Measurements from ENCODE around the gene SCML2.
"Not testable (repeated sequence)": the region's sequence is repeated elsewhere in the genome, so short reads cannot be mapped to it uniquely, and the experiment has no call there.

The SCML2 gene

DNA sequence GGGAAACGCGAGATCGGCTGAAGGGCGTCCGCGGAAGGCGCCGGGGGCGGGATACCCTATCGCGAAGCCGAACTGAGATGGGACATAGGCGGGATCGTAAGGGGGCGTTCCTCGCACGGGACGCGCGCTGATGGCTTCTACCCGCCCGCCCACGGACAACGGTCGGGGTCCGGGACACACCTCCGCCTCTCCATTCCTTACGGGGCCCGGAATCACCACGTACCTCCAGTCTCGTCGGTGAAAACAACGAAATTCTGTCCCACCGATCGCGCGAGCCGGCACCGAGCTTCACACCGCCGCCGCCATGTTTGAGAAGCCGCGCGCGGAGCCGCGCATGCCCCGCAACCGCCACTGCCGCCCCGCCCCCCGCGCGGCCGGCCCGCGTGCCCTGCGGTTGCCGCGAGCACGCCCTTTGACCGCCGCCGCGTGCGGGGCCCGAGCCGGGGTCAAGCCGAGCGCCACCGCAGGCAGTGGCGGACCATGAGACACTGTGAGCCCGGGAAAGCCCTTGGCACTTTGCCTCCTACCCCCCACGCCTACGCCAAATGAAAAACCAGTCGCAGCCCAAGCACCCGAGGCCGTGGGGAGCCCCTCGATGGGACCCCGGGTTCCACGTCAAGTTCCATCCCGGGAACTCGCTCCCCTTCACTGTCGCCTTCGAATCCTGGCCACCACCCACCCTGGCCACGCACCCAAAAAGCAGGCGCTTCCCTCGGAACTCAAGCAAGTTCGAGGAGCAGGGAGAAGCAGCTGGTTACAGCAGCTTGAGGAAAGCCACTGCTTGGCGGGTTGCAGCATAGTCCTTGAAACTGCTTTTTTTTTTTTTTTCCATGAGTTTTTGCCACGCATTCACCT, at the start of gene SCML2:
TSS of gene SCML2 (minus strand) at position 320 of the 855 bp plus-strand sequence. CDS start 20,617 bp downstream, outside the sequence.
- DNase-seq: peak; percentile 70

- DNase-seq: no peak
Observed at GRCh38 chrX:18401848-18402213, 47.3 kb upstream of the SCML2 start.

GRCh38 chrX:18394477-18394876, 40.0 kb upstream of the SCML2 start:
- DNase-seq: no peak

GRCh38 chrX:18390941-18391538, 36.6 kb upstream of the SCML2 start:
- DNase-seq: peak; percentile 77

DNA sequence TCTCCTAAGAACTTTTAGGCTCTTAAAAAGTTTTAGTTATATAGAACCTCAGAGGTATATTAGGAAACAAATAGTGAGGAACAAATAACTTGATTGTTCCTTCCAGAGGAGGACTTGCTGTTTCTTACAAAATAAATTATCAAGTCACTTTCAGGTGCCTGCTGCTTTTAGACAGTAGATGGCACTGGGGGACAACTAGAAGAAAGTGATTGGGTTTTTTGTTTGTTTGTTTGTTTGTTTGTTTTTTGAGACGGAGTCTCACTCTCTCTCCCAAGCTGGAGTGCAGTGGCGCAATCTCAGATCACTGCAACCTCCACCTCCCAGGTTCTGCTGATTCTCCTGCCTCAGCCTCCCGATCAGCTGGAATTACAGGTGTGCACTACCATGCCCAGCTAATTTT, 35.5 kb upstream of the SCML2 start:
- DNase-seq: peak; percentile 4

GRCh38 chrX:18377796-18378195, 23.3 kb upstream of the SCML2 start:
- peak; percentile 20 for DNase-seq

- not testable (repeated sequence) for DNase-seq
Observed at GRCh38 chrX:18375131-18375805, 20.8 kb upstream of the SCML2 start.

DNA sequence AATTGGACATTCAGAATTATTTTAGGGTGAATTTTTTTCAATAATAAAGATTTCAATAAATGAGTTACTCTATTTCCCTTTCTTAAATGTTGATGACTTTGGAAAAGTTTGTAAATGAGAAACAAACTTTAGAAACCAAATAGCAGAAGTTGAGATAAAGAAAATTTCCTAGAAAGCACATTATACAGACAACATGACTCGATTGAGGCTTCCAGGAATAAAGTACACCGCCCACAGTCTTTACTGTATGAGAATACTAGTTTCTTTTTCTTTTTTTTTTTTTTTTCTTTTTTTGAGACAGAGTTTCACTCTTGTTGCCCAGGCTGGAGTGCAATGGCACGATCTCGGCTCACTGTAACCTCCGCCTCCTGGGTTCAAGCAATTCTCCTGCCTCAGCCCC, 14.6 kb upstream of the SCML2 start:
- not testable (repeated sequence) for DNase-seq

- DNase-seq: no peak
Observed at GRCh38 chrX:18368402-18368801, 13.9 kb upstream of the SCML2 start.

- DNase-seq: no peak
Observed at GRCh38 chrX:18360867-18361266, 6.4 kb upstream of the SCML2 start.

GRCh38 chrX:18353931-18354368, 538 bp downstream of the SCML2 start:
- peak; percentile 31 for DNase-seq

DNA sequence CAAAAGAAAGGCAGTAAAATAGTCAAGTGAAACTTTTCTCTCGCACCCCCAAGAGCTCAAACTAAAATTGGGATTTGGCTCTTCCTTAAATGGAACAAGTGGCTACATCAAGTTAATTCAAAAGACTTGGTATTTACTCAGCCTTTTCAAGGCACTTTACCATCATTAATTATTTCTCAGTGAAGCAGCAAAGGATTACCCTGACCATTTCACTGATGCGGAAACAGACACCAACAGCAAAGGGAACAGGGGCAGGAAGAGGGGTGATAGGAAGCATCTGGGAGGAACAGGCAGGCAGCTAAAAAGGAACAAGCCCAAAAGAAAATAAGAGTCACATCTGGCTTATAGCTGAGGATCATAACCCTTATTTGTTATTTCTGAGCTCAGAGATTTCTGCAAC, 2.7 kb downstream of the SCML2 start:
- no peak for DNase-seq

- peak; percentile 19 for DNase-seq
Observed at GRCh38 chrX:18348047-18348446, 6.4 kb downstream of the SCML2 start.

DNA sequence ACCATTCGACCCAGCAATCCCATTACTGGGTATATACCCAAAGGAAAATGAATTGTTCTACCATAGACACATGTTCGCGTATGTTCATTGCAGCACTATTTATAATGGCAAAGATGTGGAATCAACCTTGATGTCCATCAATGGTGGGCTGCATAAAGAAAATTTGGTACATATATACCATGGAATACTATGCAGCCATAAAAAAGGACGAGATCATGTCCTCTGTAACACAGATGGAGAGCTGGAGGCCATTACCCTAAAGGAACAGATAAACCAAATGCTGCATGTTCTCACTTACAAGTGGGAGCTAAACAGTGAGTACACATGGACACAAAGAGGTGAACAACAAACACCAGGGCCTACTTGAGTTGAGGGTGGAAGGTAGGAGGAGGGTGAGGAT, 45.1 kb downstream of the SCML2 start:
- no peak for DNase-seq

DNA sequence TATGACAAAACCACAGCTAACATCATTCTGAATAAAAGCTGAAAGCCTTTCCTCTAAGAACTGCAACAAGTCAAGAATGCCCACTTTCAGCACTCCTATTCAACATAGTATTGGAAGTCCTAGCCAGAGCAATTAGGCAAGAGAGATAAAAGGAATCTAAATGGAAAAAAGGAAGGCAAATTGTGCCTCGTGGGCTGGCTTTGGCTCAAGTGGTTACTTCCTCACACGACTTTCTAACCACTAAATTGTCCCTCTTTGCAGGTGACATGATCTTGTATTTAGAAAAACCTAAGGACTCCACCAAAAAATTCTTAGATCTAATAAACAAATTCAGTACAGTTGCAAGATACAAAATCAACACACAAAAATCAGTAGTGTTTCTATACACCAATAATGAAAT, 57.2 kb downstream of the SCML2 start:
- no peak for DNase-seq

GRCh38 chrX:18294893-18295292, 59.6 kb downstream of the SCML2 start:
- no peak for DNase-seq

- DNase-seq: no peak
Observed at GRCh38 chrX:18291006-18291545, 63.4 kb downstream of the SCML2 start.

- no peak for DNase-seq
Observed at GRCh38 chrX:18290200-18290599, 64.3 kb downstream of the SCML2 start.

DNA sequence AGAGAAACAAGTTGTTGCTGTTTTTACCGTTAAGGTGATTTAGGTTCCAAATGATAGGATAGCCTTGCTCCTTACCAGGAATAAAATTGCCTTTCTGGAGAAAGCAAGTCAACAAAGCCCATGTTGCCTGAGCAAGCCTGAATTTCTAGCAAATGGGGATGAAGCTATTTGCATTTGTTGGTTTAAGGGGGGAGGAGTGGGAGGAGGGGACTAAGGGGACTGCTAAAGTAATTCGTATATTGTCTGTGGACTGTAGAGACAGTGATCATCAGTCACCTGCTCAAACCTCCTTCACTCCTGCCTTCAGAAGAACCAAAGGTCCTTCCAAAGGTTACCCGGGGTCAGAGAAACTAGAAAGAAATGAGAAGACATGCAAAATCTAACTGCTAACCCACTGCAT, 65.8 kb downstream of the SCML2 start:
- peak; percentile 3 for DNase-seq

GRCh38 chrX:18286322-18286831, 68.1 kb downstream of the SCML2 start:
- DNase-seq: peak; percentile 4

- no peak for DNase-seq
Observed at GRCh38 chrX:18278449-18278848, 76.0 kb downstream of the SCML2 start.

DNA sequence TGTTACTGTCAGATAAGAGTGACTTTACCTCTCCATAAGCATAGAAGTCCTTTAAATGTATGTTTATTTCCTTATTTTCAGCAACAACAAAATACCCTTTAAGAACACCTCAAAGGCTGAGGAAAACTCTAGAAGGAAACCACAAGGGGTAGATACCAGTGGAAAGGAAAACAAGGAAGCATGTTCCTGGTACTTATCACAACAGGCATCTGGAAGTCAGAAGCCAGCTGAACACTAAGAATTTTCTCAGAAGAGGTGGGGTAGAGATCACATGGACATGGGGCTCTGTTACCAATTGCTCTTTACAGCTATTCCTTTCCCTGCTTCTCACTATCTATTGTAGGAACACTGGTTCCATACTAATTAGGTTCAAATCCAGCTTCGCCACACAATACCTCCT, 82.3 kb downstream of the SCML2 start:
- DNase-seq: no peak

GRCh38 chrX:18271725-18272124, 82.8 kb downstream of the SCML2 start:
- DNase-seq: no peak
